GM10248 (cell line): ENCODE results near the gene TSC22D2.

Experiments
- CTCF ChIA-PET: fragments of 300-600 bp; sonication (Branson Sonifier 250); formaldehyde crosslinking; extraction: SDS; loops from one replicate; lab custom pipeline; 2021; ENCODE audit warnings: antibody characterized with exemption; lab: Yijun Ruan, JAX
- POLR2A ChIA-PET: fragments of 350-650 bp; sonication (Branson Sonifier 250); formaldehyde crosslinking; extraction: SDS; loops from one replicate; lab custom pipeline; 2020; ENCODE audit warnings: antibody characterized with exemption; lab: Yijun Ruan, JAX
- DNase-seq: peaks from one replicate; pipeline ENCODE4 v3.0.0; 2012; ENCODE audit errors: extremely low spot score
- TF ChIP-seq, protein P1 (sequence below): IDR thresholded peaks from 2 replicates; pipeline ENCODE4 v1.5.1; 2012; ENCODE audit warnings: mild to moderate bottlenecking, low read depth; ENCODE audit errors: extremely low read depth, missing control alignments, control extremely low read depth

The TSC22D2 gene

DNA sequence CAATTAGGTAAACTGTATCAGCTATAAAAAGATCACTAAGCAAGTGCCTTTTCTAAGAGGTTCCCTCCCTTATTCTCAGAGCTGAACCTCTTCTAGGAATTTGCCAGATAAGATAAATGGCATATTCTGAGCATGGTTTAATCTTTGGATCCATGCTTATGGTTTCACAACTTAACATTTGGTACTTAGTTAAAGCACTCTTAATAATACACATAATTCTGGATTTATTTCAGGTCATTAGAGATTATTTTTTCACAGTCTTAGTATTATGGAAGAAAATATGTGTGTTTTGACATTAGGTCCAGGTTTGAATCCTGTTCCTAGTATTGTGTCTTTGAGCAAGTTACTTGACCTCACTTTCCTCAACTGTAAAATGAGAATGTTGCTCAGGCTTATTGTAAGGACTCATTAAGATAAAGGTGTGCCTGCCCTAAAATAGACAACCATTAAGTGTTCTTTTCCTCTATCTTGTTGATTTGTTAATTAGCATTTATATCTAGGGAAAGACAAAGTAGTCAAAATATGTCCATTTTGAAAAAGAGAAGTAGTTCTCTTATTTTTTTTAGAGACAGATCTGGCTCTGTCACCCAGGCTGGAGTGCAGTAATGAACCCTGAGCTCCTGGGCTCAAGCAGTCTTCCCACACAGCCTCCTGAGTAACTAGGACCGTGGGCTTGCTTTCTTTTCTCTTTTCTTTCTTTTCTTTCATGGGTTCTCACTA is 43.4 kb downstream of the TSC22D2 start:
- ChIA-PET CTCF (interaction anchor here (1.1 kb wide), 2 partner anchors 37 to 41 kb away, joined by 3 to 5 read pairs; no protein-coding TSS in a partner anchor), POLR2A (no interaction called here)
- TF ChIP-seq, protein P1, sequence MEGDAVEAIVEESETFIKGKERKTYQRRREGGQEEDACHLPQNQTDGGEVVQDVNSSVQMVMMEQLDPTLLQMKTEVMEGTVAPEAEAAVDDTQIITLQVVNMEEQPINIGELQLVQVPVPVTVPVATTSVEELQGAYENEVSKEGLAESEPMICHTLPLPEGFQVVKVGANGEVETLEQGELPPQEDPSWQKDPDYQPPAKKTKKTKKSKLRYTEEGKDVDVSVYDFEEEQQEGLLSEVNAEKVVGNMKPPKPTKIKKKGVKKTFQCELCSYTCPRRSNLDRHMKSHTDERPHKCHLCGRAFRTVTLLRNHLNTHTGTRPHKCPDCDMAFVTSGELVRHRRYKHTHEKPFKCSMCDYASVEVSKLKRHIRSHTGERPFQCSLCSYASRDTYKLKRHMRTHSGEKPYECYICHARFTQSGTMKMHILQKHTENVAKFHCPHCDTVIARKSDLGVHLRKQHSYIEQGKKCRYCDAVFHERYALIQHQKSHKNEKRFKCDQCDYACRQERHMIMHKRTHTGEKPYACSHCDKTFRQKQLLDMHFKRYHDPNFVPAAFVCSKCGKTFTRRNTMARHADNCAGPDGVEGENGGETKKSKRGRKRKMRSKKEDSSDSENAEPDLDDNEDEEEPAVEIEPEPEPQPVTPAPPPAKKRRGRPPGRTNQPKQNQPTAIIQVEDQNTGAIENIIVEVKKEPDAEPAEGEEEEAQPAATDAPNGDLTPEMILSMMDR = no peak
- DNase-seq = no peak

DNA sequence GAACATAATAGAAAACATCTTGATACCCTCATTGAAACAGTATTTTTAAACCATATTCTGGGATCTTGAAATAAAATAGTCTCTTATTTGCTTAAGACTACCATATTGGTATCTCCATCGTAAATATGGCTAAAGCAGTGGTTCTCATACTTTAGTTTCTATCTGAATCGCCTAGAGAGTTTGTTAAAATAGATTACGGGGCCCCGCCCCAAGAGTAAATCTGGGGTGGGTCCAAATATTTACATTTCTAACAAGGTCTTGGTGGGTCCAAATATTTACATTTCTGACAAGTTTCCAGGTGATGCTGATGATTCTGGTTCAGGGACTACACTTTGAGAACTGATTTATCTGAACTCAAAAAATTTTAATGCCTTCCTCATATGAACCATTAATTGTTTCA is 45.3 kb downstream of the TSC22D2 start:
- ChIA-PET CTCF (interaction anchor here (1.2 kb wide), 1 partner anchor 28 kb away, joined by 3 read pairs; no protein-coding TSS in a partner anchor), POLR2A (no interaction called here)
- TF ChIP-seq, protein P1 = no peak

DNA sequence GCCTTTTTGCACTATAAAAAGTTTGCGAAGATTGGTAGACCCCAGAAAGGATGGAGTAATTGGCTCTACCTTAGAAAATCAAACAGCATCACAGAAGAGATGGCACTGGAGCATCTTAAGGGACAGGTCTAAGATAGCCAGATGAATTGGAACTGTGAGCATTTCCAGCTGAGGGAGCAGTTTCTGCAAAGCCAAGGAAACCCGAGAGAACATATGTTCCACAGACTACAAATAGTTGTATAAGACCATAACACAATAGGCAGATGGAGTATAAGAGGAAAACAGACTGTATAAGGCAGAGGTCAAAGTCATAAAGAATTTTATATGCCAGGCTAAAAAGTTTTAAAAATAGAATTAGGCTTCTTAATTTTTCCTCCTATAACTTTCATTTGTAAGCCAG is 46.0 kb downstream of the TSC22D2 start:
- POLR2A ChIA-PET = interaction anchor here (0.6 kb wide), 1 partner anchor 306 kb away, joined by 3 read pairs; no protein-coding TSS in a partner anchor
- no peak for DNase-seq
- CTCF ChIA-PET = interaction anchor here (1.2 to 1.3 kb wide), 2 partner anchors 28 to 44 kb away, joined by 3 read pairs; no protein-coding TSS in a partner anchor
- TF ChIP-seq, protein P1 = no peak

More for the DNA sequence above, 45.3 kb downstream of the TSC22D2 start:
- DNase-seq = no peak

DNA sequence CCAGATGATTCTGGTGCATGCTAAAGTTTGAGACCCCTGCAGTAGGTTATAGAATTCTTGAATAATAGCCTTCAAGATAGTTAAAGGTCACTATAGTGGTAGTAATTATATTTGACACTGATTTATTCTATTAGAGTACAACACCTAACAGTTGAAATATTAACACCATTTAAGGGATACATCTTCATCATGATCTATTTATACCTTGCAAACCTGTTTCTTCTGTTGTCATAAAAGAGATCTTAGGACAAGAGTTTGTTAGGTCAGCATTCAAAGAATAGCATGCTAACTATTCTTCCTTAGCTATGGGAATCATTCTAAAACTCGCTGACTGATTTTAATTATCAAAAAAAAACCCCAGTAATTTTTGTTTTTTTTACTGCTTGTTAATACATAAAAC is 46.5 kb downstream of the TSC22D2 start:
- no peak for DNase-seq
- POLR2A ChIA-PET = no interaction called here
- CTCF ChIA-PET = interaction anchor here (1.3 kb wide), 1 partner anchor 45 kb away, joined by 3 read pairs; no protein-coding TSS in a partner anchor
- TF ChIP-seq, protein P1 = no peak

DNA sequence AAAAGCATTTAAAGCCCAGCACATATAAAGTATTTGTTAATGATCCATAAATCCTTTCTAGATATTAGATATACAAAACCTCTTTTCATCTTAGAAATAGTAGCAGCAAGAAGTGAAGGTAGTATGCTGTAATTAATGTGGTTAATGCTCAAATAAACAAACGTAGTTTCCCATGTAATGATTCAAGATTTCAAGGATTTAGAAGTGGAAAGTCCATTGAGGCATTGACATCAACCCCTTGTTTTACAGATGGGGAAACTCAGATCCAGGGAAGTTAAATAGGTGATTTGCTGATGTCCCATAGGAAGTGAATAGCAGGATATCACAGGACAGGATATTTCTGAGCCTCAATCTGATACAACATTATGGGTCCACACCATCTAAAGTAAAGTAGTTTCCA is 47.2 kb downstream of the TSC22D2 start:
- CTCF ChIA-PET = no interaction called here
- DNase-seq = no peak
- TF ChIP-seq, protein P1 = no peak
- POLR2A ChIA-PET = no interaction called here

DNA sequence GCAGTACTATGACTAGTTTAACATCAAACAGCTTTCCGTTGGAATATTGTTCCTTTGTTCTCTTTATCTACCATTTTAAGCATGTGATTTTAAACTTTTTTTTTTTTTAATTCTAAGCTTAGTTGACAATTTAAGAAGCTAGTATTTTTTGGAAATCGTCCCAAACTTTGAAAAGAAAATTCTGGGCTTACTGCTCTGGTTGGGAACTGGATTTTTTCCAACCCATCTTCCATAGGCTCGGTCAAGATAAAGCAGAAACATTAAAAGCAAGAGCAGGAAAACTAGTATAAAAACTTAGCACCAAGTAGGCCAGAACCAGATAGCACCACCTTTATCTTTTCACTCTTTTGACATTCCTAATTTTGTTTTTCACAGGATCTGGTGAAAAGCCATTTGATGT is 49.9 kb downstream of the TSC22D2 start:
- TF ChIP-seq, protein P1 = no peak
- no peak for DNase-seq
- ChIA-PET CTCF (interaction anchor here (0.8 to 1.0 kb wide), 2 partner anchors 12 to 18 kb away, joined by 3 read pairs; no protein-coding TSS in a partner anchor), POLR2A (no interaction called here)
